MM.1S (cell line): ENCODE data around the gene GNG11.

Experiments
- EZH2phosphoT487 ChIP-seq: fragments of 300-600 bp; sonication (generic); IDR thresholded peaks from 2 replicates; pipeline ENCODE4 v1.6.1; 2018; ENCODE audit warnings: antibody characterized with exemption, low read length
- TF ChIP-seq, protein P1 (sequence below): fragments of 300-600 bp; sonication (generic); IDR thresholded peaks from 2 replicates; pipeline ENCODE4 v1.5.1; 2016; ENCODE audit warnings: antibody characterized with exemption, low read length, mixed read lengths

DNA sequence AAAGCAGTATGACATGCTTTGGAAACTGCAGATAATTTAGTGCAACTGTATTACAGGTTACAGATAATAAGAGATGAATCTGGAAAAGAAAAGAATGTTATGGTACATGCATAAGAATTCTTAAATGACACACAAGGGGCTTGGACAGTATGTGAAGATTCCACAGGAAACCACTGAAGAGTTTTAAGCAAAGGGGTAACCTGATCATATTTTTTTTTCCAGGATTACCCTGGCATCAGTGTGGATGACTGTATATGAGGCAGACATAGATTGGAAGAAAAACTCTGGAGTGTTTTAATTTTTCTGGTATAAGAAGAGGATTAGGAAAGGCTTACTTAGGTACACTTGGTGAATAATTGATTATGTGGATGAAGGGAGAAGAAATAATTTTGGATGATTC lies 39.1 kb upstream of the GNG11 start:
- TF ChIP-seq, protein P1, sequence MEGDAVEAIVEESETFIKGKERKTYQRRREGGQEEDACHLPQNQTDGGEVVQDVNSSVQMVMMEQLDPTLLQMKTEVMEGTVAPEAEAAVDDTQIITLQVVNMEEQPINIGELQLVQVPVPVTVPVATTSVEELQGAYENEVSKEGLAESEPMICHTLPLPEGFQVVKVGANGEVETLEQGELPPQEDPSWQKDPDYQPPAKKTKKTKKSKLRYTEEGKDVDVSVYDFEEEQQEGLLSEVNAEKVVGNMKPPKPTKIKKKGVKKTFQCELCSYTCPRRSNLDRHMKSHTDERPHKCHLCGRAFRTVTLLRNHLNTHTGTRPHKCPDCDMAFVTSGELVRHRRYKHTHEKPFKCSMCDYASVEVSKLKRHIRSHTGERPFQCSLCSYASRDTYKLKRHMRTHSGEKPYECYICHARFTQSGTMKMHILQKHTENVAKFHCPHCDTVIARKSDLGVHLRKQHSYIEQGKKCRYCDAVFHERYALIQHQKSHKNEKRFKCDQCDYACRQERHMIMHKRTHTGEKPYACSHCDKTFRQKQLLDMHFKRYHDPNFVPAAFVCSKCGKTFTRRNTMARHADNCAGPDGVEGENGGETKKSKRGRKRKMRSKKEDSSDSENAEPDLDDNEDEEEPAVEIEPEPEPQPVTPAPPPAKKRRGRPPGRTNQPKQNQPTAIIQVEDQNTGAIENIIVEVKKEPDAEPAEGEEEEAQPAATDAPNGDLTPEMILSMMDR: no peak
- no peak for TF ChIP-seq EZH2phosphoT487
